Keratinocyte (primary cell): ENCODE measurements around the gene HCRTR2. TPM values are rescaled to one million over a fixed set of nuclear protein-coding genes. Genes with fewer than 3 reads are reported as not detected.

Source experiments
- DNase-seq: peaks from one replicate; pipeline ENCODE4 v3.0.0-alpha.2; 2011; ENCODE audit warnings: low read depth, missing footprints, low spot score
- FAIRE-seq: peaks from 2 replicates; lab custom pipeline; 2011; peaks lifted over from hg19 to GRCh38; lab: Jason Lieb, UNC
- H2AFZ ChIP-seq: 2 replicates; pipeline ENCODE4 v1.6.0; 2012; ENCODE audit warnings: low read length, control low read depth, inconsistent platforms; ENCODE audit not compliant: control insufficient read depth
- H3K27ac ChIP-seq: 2 replicates; pipeline ENCODE4 v1.5.1; 2011; ENCODE audit warnings: low read length; ENCODE audit not compliant: control insufficient read depth, insufficient read depth
- H3K27me3 ChIP-seq: 3 replicates; pipeline ENCODE4 v1.6.0; 2011; ENCODE audit warnings: low read length; ENCODE audit not compliant: control insufficient read depth, insufficient read depth; ENCODE audit errors: extremely low read depth
- H3K36me3 ChIP-seq, 2 experiments: 2 replicates in 1 of 2; 3 replicates in 1 of 2; pipeline ENCODE4 v1.5.1; 2011; ENCODE audit warnings: low read length in 2 of 2, mild to moderate bottlenecking in 1 of 2; ENCODE audit not compliant: control insufficient read depth in 2 of 2, insufficient read depth in 2 of 2; ENCODE audit errors: extremely low read depth in 1 of 2
- H3K4me1 ChIP-seq: 3 replicates; pipeline ENCODE4 v1.5.1; 2011; ENCODE audit warnings: low read length; ENCODE audit not compliant: control insufficient read depth, insufficient read depth; ENCODE audit errors: extremely low read depth
- H3K4me2 ChIP-seq: 3 replicates; pipeline ENCODE4 v1.6.0; 2011; ENCODE audit warnings: low read depth, low read length; ENCODE audit not compliant: control insufficient read depth, insufficient read depth; ENCODE audit errors: extremely low read depth
- H3K4me3 ChIP-seq, 3 experiments: fragments of 200-600 bp in 1 of 3; sonication (generic) in 1 of 3; 2 replicates in 2 of 3; 3 replicates in 1 of 3; pipeline ENCODE4 v1.5.1; 2011 to 2016; ENCODE audit warnings: low read length in 3 of 3, mild to moderate bottlenecking in 3 of 3, control low read depth in 2 of 3, inconsistent platforms in 1 of 3, low read depth in 1 of 3, mixed read lengths in 1 of 3, mixed run types in 1 of 3, moderate library complexity in 1 of 3; ENCODE audit not compliant: control insufficient read depth in 2 of 3, insufficient read depth in 2 of 3; ENCODE audit errors: extremely low read depth in 1 of 3
- H3K79me2 ChIP-seq: 2 replicates; pipeline ENCODE4 v1.6.0; 2012; ENCODE audit warnings: low read length; ENCODE audit not compliant: control insufficient read depth, insufficient read depth
- H3K9ac ChIP-seq: 3 replicates; pipeline ENCODE4 v1.6.0; 2011; ENCODE audit warnings: low read length; ENCODE audit not compliant: control insufficient read depth, insufficient read depth; ENCODE audit errors: extremely low read depth
- H3K9me1 ChIP-seq: 3 replicates; pipeline ENCODE4 v1.6.0; 2011; ENCODE audit warnings: low read length; ENCODE audit not compliant: control insufficient read depth, insufficient read depth; ENCODE audit errors: extremely low read depth
- H3K9me3 ChIP-seq: 2 replicates; pipeline ENCODE4 v1.5.1; 2012; ENCODE audit warnings: low read depth, low read length; ENCODE audit not compliant: control insufficient read depth
- H4K20me1 ChIP-seq: 3 replicates; pipeline ENCODE4 v1.6.0; 2011; ENCODE audit warnings: low read length; ENCODE audit not compliant: control insufficient read depth, insufficient read depth; ENCODE audit errors: extremely low read depth
- CTCF ChIP-seq, 3 experiments: IDR thresholded peaks in 1 of 3; conservative IDR thresholded peaks in 1 of 3; optimal IDR thresholded peaks in 1 of 3; 2 replicates in 2 of 3; 3 replicates in 1 of 3; pipeline versions ENCODE3 to v1.5.1; 2011; ENCODE audit warnings: low read length in 3 of 3, mild to moderate bottlenecking in 3 of 3, moderate library complexity in 2 of 3, control low read depth in 1 of 3, inconsistent platforms in 1 of 3; ENCODE audit not compliant: insufficient read depth in 2 of 3; ENCODE audit errors: extremely low read depth in 1 of 3
- EZH2 ChIP-seq: IDR thresholded peaks from one replicate; pipeline ENCODE4 v1.6.1; 2012; ENCODE audit warnings: inconsistent platforms, mild to moderate bottlenecking, low read length, moderate library complexity
- dilution Hi-C: fragments of 300-500 bp; cut with MboI; formaldehyde crosslinking; loops from one replicate; pipeline ENCODE4 v1.7.0; 2020; ENCODE audit warnings: low sequenced_read_pairs; ENCODE audit not compliant: extremely low pct_ligation_motif_present
- polyA plus RNA-seq, 5 experiments: library from polyadenylated mRNA; depleted of rRNA in 3 of 5; stranded (reverse) in 3 of 5; stranded (forward) in 1 of 5; unstranded in 1 of 5; fragments of >200 nt; gene quantifications; 1 replicate in 1 of 5; 2 replicates in 3 of 5; 3 replicates in 1 of 5; pipeline versions ENCODE4 v1.2.1 to v1.2.3, GENCODE V29; 2011 to 2012; ENCODE audit warnings: missing spikeins in 2 of 5, low read depth in 1 of 5, low replicate concordance in 1 of 5

HCRTR2 gene
- polyA plus RNA-seq, 1 donor (not counting 4 experiments of a cell fraction or from before 2014, with no cell fraction given): not detected

DNA sequence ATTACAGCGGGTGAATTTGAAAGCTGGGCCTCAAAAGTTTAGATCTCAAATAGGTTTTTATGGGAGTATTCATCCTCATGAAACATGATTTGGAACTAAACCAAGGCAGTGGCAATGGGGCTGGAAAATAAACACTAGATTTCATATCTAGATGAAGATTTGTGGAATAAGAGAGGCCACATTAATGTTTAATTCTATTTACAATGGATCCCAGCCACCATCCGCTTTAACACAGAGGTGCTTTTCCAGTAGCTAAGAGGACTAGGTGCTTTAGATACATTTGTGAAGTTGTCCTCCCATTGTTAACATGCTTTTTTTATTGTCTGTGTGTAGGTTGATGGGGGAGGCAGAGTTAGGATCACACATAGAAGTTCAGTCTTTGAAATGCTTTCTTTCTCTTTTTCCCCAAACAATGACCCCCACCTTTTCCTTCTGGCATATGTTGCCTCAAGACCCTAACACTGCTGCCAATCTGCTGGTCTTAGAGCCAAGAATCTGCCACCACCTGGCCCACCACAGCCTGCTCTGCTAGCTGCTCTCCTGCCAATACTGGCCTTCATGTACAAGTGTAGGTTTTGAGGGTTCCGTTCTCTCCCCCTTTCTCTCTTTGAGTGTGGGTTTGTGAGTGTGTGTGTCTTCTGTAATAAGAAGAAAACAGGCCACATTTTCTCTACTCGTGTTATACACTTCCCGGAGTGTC lies 125.1 kb downstream of the HCRTR2 start:
- Histone ChIP-seq H3K4me1 (no peaks in the 10 kb centered on the region), H3K4me2 (no peak overlapping the region), H2AFZ (no peak overlapping the region), H3K27ac (no peak overlapping the region), H3K9ac (no peak overlapping the region), H3K79me2 (no peaks in the 10 kb centered on the region), H4K20me1 (no peaks in the 10 kb centered on the region), H3K36me3 (no peaks in the 10 kb centered on the region), H3K4me3 (no peak overlapping the region), H3K27me3 (no peaks in the 10 kb centered on the region), H3K9me3 (no peaks in the 10 kb centered on the region), H3K9me1 (no peaks in the 10 kb centered on the region)
- TF ChIP-seq CTCF (optimal IDR thresholded peaks at IDR 0.05 in 1 of 3, IDR thresholded peaks at IDR 0.05 in 1 of 3, conservative IDR thresholded peaks at IDR 0.05 in 1 of 3; ENCODE audit: extremely low read depth in 1 of 3, insufficient read depth in 2 of 3, low read length in 3 of 3): no peak
- TF ChIP-seq EZH2: no peak
- FAIRE-seq (no peak), DNase-seq (no peak)
- dilution Hi-C loops: loop anchor here (25.0 kb wide), 1 partner anchor 663 kb away; no protein-coding TSS in a partner anchor

GRCh38 chr6:55304747-55305146 lies 130.4 kb downstream of the HCRTR2 start:
- DNase-seq: no peak
- no peak for FAIRE-seq
- H3K79me2 ChIP-seq: no peaks in the 10 kb centered on the region
- H3K4me3 ChIP-seq: no peak overlapping the region
- no peaks in the 10 kb centered on the region for H3K9me3 ChIP-seq
- no peaks in the 10 kb centered on the region for H3K27me3 ChIP-seq
- H3K27ac ChIP-seq: no peak overlapping the region
- TF ChIP-seq EZH2 (no peak), CTCF (optimal IDR thresholded peaks at IDR 0.05 in 1 of 3, IDR thresholded peaks at IDR 0.05 in 1 of 3, conservative IDR thresholded peaks at IDR 0.05 in 1 of 3; ENCODE audit: extremely low read depth in 1 of 3, insufficient read depth in 2 of 3, low read length in 3 of 3) (no peak)
- no peaks in the 10 kb centered on the region for H3K36me3 ChIP-seq
- H3K9ac ChIP-seq: no peak overlapping the region
- dilution Hi-C loops: no loop called here
- H4K20me1 ChIP-seq: no peaks in the 10 kb centered on the region
- H2AFZ ChIP-seq: no peak overlapping the region
- H3K4me1 ChIP-seq: no peaks in the 10 kb centered on the region
- H3K9me1 ChIP-seq: no peaks in the 10 kb centered on the region
- no peak overlapping the region for H3K4me2 ChIP-seq
